Rectal smooth muscle tissue (tissue), 1 donor: ENCODE data around the gene EIF4A3.

Source experiments
- H3K27ac ChIP-seq: one replicate; pipeline ENCODE4 v1.7.0; 2013; ENCODE audit warnings: low read depth, low read length, inconsistent platforms
- H3K27me3 ChIP-seq: one replicate; pipeline ENCODE4 v1.7.0; 2013; ENCODE audit warnings: low read length; ENCODE audit not compliant: control insufficient read depth, insufficient read depth
- H3K36me3 ChIP-seq: one replicate; pipeline ENCODE4 v1.7.0; 2013; ENCODE audit warnings: low read length; ENCODE audit not compliant: control insufficient read depth, insufficient read depth
- H3K4me1 ChIP-seq: one replicate; pipeline ENCODE4 v1.7.0; 2013; ENCODE audit warnings: low read length; ENCODE audit not compliant: control insufficient read depth, insufficient read depth
- H3K4me3 ChIP-seq: one replicate; pipeline ENCODE4 v1.7.0; 2013; ENCODE audit warnings: low read length
- H3K9ac ChIP-seq: one replicate; pipeline ENCODE4 v1.7.0; 2013; ENCODE audit warnings: low read length

The EIF4A3 gene

GRCh38 chr17:80086081-80086480 lies 60.8 kb downstream of the EIF4A3 start:
- no peak overlapping the region for H3K4me3 ChIP-seq
- H3K27me3 ChIP-seq, result no peaks in the 10 kb centered on the region
- no peaks in the 10 kb centered on the region for H3K4me1 ChIP-seq
- no peak overlapping the region for H3K9ac ChIP-seq
- no peak overlapping the region for H3K27ac ChIP-seq
- no peaks in the 10 kb centered on the region for H3K36me3 ChIP-seq

GRCh38 chr17:80084773-80085172 lies 62.2 kb downstream of the EIF4A3 start:
- no peaks in the 10 kb centered on the region for H3K27me3 ChIP-seq
- no peaks in the 10 kb centered on the region for H3K4me1 ChIP-seq
- no peak overlapping the region for H3K9ac ChIP-seq
- H3K4me3 ChIP-seq, result no peak overlapping the region
- H3K27ac ChIP-seq, result no peak overlapping the region
- no peaks in the 10 kb centered on the region for H3K36me3 ChIP-seq
